Measurements from ENCODE around the gene PCYT1B.
"Not testable (repeated sequence)": the region's sequence is repeated elsewhere in the genome, so short reads cannot be mapped to it uniquely, and the experiment has no call there.

Gene PCYT1B

DNA sequence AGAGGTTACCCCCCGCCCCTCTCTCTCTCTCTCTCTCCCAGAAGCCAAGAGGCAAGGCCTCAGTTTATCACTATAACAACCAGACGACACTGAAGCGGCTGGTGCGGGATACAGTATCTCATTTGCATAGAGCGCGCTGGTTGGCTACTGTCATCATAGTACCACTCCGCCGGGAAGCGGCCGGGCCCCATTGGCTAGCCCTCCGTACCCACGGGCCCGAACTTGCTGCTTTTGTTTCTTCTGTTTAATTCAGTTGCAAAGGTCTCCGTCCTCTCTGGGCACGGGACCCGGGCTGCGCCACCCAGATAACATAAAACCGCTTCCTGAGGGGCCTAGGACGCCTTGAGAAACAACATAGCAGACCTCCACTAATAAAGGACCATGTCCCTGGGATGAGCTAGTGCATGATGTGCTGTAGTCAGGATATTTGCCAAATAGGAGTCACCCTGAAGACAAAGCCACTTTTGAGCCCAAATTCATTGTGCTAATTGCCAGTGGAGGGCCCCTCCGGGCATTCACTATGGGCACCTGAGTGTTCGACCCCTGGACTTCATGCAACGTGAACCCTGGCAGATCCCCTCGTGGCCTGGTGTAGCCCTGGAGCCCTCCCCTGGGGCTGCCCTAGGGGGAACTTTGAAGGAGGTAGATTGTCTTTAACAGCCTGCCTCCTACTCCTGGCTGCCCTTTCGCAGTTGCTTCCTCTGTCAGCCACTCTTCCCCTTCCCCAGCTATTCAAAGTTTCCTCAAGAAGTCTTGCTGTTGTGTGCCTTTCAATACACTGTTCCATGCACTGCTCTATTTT is at the start of gene PCYT1B:
Gene PCYT1B, minus strand, starts transcription at position 91 of the 802 bp plus-strand sequence. CDS start 242 bp downstream, outside the sequence.
- peak; percentile 49 for DNase-seq

DNA sequence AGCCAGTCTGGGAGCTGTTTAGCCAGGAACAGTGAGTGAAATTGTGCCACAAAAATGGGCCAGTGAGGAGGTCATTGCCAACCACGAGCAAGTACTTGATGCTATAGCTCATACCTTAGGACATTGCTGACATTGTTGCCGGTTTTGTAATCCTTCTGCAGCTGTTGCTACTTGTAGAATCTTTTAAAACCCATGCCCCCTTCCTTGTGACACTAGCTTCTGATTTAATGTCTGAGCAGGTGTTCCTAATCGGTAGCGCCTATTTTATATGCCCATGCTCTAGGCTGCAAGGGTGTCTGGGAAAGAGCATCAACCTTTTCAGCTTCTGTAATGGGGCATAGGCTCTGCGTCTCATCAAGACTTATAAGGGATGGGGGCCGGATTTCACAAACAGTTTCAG is 49.1 kb upstream of the PCYT1B start:
- DNase-seq, result no peak

DNA sequence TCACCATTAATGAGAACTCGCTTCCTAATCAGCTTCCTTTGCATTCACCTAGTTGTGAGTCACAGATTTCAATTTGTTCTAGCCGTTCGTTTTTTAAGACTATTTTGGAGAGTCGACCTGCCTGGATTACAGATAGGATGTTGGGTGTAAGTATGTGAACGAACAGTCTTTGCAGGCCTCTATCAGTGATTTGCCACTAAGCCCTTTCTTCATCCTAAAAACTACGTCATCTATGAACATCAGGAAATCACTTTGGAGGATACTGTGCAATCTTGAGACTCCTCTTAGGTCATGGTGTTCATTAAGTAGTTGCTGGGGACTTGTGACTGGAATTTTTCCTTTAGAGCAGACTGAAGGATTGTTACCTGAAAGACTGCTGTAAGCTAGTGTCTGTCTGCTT is 47.7 kb upstream of the PCYT1B start:
- no peak for DNase-seq

DNA sequence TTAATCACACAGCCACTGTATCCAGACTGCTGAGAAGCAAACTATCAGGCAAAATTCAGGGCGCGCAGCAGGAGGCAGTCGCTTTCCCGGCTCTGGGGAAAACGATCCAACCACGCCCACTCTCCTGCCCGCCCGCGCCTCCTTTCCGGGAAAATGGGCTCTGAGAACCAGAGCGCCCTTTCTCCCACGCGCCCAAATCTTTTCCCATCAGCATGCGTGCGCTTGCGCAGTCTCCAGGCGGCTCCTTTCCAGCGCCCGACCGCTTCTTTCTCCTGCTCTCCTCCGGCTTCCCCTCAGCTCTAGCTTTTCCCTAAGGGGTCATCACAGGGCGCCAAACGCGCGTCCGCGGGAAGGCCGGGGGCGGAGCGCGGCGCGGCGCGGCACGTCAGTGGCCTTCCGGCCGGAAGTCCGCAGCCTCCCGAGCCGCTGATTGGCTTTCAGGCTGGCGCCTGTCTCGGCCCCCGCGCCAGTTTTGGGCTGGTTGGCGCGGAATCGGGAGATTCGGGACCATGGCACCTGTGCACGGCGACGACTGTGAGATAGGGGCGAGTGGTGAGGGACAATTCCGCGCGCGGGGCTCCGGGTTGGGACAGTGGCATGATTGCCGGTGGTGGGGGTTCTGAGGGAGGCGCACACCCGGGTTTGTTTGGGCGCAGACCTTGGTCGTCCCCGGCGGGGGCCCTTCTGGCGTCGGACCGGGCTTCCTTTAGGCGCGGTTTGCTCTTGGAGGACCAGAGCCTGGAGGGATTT is 46.5 kb upstream of the PCYT1B start, which contains the start of gene POLA1:
Gene POLA1, plus strand, starts transcription at position 466 of the 750 bp plus-strand sequence. Its CDS starts 44 bp downstream, at position 510.
- peak; percentile 87 for DNase-seq

DNA sequence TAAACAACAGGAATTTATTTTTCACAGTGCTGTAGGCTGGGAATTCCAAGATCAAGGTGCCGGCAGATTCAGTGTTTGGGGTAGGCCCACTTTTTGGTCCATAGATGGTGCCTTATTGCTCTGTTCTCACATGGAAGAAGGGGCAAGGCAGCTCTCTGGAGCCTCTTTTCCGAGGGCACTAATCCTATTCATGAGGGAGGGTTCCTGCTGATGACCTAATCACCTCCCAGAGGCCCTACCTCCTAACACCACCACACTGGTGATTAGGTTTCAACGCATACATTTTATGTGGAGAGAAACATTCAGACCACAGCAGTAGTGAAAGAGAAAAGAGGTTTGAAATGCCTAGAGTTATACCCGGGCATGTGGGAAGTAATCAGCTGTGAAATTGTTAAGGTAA is 45.2 kb upstream of the PCYT1B start:
- DNase-seq, result no peak

DNA sequence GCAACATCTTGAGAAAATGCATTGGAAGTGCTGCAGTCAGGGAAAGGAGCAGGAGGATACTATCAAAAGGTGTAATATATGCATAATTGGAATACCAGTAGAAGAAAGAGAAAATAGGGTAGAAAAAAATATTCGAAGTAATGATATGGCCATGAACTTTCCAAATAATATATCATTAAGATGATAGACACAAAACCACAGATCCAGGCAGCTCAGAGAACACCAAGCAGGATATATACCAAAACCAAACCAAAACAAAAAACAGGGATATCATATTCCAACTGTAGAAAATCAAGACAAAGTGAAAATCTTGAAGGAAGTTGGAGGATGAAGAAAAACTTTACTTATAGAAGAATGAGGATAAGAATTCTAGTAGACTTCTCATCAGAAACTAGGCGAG is 36.9 kb upstream of the PCYT1B start:
- DNase-seq, result no peak

DNA sequence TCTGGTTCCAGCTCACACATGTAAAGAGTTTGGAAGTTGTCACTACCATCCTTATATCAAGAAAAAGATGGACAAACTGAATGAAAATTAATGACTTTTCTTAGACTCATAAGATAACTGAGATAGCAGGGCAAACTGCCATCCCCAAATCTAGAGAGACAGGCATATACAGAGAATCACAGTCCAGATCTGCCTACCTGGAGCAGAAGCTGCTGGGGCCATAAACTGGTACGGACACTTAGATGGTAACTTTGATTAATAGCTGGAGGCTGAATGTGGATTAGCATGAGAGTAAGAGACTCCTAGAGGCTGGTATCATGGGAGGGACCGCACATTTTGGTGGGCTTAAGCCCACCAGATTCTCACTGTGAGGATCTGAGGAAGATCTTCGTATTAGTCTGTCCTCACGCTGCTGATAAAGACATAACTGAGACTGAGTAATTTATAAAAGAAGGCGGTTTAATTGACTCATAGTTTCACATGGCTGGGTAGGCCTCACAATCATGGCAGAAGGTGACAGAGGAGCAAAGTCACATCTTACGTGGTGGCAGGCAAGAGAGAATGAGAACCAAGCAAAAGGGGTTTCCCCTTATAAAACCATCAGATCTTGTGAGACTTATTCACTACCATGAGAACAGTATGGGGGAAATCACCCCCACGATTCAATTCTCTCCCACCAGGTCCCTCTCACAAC is 35.7 kb upstream of the PCYT1B start:
- peak; percentile 55 for DNase-seq

DNA sequence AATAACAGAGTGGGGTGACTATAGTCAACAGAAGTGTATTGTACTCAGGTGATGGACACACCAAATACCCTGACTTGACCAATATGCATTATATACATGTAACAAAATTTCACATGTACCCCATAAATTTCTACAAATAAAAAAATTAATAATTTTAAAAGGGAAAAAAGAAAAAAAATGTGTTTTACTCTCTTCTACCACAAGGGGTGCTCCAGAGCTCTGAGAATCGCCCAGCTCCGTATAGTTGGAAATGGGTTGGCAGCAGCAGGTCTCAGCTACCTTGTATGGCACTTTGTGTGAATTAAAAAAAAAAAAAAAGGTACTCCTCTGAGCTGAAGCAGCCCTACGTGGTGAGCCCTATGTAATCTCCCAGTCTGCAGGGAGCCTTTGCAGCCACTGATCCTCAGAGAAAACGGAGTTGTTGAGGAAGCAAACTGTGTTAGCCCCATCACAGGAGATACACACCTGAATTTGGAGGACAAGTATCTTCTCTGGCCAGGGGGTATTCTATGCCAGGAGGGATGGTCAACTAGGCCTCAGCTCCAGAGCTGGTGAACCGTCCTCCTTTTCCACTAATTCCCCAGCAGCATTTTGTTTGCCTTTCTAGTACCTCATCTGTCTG is 29.4 kb upstream of the PCYT1B start:
- DNase-seq, result no peak

DNA sequence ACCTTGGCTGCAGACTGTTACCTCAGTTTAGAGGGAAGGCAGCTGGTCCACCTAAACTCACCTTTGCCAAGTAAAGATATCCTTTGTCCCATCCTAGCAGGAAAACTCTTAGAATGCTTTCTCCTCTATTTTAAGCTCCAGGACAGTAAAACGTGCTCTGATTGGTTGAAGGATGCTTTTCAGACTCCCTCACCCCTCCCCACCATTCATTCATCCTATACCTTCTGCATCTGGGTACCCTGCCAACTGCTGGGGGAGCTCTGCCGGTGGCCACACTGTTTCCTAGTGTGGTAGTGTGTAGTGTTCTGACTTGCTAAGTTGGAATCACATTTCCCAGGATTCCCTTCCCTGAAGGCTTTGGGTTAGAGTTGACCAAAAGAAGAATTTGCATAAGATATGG is 26.3 kb upstream of the PCYT1B start:
- DNase-seq, result no peak

DNA sequence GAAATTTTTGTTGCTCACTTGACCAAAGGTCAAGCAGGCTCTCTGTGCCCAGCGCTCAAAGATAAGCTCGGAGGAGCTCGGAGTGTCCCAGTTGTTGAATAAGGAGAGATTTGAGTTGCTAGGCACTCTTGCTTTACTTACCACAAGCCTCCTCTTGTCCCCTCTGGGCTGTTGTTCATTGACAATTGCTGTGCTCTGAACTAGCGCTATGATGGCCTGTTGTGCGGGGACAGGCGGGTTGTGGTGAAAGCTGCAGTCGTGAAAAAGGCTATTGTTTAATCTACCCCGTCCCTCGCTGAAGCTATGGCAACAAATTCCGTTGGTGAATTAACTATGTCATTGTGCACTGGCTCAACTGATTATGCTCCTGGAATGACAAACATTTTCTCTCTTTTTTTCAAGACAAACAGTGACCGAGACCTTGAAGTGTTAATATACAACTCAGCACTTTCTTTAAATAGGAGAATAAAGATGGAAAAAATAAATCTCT is 25.6 kb upstream of the PCYT1B start:
- DNase-seq, result no peak

DNA sequence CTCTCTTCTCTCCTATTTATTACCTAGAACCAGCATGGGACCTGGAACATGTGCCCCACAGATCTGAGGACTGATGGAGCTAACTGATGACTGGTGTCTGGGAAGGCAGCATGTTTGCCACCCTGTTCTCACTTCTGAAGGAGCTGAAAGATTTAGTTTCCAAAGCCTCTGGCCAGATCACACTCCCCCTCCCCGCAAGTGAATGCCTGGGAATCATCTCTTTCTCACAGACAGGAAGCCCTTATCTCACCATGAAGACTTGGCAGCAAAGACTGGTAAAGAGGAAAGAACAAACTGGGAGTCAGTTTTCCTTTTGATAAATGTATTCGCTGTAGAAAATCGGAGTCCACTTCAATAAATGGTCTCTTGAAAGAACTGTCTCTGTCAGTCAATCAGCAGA is 21.0 kb upstream of the PCYT1B start:
- no peak for DNase-seq

DNA sequence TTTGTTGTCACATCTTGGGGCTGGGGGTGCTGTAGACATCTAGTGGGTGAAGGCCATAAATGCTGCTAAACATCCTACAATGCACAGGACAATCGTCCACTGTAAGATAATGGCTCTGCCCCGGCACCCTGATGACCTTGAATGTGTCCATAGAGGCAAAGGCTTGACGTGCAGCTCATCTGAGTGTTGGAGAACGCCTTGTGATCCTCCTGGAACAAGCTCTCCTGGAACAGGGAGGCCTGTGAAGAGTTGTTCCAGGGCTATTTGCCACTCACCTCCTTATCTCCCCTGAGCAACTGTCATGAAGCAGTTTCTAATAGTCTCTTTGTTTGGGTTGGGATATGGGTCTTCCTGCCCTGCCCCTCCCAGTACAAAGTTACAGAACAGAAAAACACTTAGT is 15.2 kb upstream of the PCYT1B start:
- DNase-seq, result no peak

DNA sequence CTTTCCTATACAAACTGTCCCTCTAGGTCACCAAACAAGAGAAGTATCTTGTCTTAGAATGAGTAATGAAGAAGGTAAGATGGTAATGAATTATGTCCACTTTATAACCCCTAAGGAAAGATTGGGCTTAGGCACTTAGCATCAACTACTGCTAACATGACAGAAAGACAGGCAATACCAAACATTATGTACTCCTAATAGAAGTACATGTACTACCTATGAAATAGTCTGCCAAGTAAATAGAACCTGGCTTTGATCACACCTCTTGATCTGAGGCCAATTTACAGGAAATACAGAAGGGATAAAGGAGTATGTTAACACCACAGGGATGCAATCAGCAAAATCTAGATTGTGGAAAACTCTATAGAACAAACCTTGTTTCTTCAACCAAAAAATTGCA is 14.1 kb upstream of the PCYT1B start:
- no peak for DNase-seq

DNA sequence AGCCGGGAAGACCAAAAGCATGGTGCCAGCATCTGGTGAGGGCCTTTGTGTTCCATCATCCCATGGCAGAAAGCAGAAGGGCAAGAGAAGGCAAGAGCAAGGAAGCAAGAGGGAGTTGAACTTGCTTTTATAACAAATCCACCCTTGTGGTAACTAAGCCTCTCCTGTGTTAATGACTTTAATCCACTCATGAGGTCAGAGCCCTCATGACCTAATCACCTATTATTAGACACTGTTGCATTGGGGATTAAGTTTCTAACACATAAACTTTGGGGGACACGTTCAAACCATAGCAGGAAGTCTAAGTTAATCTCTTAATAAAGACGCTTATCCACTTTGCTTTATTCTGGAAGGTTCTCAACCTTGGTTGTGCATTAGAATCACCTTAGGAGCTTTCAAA is 12.5 kb upstream of the PCYT1B start:
- no peak for DNase-seq

DNA sequence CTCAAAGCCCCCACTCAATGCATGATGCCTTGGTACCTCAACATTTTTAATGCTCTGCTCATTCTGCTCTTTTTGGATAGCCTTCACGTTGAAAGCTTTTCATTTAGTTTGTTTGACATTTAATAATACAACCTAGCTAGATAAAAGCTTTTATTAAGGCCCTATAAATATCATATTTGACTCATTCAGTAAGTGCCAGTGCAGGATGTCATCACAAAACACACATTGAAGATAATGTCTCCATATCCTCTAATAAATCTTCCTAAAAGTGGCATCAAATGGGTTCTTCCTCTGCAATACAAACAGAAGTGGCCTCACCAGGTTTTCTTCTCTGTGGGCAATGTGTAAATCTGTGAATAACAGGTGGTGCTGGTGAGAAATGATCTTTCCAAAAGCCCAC is 12.0 kb upstream of the PCYT1B start:
- DNase-seq, result no peak

DNA sequence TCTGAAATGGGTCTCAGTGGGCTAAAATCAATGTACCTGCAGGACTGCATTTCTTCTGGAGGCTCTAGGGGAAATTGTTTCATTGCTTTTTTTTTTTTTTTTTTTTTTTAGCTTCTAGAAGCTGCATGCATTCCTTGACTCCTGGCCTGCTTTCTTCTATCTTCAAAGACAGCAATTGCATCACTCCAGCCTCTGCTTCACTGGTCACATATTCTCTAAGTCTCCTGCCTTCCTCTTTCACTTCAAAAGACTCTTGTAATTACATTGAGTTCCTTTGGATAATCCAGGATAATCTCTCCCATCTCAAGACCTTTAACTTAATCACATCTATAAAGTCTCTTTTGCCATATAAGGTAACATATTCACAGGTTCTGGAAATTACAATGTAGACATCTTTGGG is 11.3 kb upstream of the PCYT1B start:
- no peak for DNase-seq

DNA sequence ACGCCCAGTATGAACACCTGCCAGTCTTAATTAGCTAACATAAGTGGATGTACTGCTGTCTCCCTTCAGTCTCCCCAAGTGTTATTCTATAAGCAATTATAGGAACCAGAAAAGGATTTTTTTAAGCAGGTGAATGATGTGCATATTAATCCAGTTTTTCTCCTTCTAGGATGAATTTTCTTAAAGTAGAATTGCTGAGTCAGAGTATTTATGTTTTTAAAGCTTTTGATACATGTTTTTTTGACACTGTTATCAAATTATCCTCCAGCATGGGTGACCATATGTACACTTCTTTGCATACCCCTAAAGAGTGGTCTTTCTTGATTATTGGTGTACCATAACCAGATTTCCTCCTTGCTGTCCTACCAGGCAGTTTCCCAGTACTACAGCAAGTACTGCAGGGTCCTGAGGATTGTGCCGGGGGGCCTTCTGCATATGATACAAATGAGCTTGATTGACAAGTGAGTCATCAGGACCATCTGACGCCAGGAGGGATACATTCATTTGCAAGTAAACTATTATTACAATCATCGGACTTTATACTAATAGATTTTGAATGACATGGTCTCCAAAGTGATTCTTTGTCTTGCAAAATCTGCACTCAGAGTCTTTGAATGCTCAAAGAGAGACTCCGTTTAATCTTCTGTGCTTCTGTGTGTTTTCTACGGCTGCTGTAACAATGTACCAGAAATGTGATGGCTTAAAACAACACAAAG is 10.7 kb upstream of the PCYT1B start:
- no peak for DNase-seq

DNA sequence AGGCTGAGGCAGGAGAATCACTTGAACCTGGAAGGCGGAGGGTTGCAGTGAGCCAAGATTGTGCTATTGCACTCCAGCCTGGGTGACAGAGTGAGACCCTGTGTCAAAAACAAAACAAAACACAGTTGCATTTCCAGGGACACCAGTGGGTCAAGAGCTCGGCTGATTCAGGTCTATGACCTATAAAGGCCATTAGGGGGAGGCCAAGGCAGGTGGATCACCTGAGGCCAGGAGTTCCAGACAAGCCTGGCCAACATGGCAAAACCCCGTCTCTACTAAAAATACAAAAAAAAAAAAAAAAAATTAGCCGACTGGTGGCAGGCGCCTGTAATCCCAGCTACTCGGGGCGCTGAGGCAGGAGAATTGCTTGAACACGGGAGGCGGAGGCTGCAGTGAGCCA is 8.5 kb upstream of the PCYT1B start:
- not testable (repeated sequence) for DNase-seq

DNA sequence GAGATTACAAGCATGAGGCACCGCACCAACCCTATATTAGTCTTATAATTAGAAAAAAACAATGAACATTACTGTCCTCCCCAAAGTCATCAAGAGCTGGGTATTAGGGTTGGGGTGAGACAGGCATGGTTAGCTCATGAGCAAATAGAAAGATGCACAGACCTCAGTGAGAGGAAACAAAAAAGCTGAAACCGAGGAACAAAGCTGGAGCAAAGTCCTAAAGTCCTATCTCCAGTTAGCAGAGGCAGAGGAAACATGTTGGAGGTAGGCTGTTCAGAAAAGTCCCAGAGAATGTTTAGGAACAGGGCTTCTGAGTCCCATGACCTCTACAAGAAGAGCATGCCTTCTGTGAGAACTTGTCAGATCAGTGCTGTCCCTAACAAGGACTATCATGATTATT is 4.6 kb upstream of the PCYT1B start:
- no peak for DNase-seq

DNA sequence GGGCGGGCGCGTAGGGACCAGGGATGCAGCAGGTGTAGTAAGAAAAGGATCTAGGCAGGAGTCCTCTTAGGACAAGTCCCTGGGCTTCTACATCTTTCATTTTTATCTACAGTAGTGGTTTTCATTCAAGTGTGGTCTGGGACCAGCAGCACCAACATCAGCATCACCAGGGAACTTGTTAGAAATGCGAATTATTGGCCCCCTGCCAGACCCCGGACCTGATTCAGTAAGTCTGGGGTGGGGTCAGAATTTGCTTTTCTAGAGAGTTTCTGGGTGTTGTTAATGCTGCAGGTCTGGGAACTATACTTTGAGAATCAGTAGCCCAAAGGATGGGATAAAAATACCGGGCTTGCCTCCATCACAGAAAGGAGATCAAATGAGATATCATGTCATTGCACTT is 1.3 kb upstream of the PCYT1B start:
- DNase-seq, result no peak

DNA sequence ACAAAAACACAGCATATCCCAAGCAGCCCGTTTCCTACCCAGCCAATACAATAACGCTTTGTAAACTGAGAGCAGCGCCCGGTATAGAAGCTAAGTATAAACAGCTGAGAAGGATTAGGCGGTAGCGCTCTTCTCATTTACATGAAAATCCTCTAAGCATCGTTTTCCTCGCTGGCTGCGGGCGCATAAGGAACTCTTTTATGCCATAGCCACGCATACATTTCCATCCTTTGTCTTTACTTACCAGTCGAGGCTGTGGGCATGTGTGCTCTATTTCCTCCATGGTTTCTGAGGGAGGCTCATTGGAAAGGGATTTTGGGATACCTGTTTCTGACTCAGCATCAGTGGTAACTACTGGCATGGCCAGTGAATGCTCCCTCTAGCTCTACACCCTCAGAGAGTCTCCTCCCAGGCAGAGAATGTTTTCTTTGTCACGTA is 383 bp downstream of the PCYT1B start:
- DNase-seq, result no peak

DNA sequence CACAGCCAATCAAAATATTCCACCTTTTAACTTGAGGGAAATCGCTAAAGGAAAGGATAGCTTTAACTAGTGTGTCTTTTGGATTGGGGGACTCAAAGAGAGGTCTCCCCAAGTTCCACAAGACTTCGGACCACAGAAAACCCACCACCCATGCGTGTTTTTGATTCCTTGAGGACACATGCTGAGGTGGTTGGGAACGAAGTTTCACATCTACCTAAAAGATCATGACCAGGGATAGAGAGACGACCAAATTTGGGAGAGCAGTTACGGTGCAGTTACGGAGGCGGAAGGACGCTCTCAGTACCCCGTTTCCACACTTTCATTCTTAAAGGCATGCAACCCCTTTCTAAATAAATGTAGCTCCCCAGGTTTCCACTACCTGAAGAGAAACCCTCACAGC is 1.1 kb downstream of the PCYT1B start:
- DNase-seq, result no peak

Data from stimulated activated CD4-positive, alpha-beta T cell treated with anti-CD3 and anti-CD28 coated beads, Interleukin-1b, Interleukin-23, amount 100 ng/mL, for 48 hours (primary cell).